ENCODE results near the gene CD22. TPM values are rescaled to one million over a fixed set of nuclear protein-coding genes. Genes with fewer than 3 reads are reported as not detected.

The CD22 gene
- total RNA-seq, 2 experiments from 2014 or later, result 0.21 TPM; not detected in 1

- H3K27ac Mint-ChIP-seq, result no peak overlapping the region
- H3K4me1 Mint-ChIP-seq, result peaks cover 18% of the 10 kb centered on the region
- H3K9me3 Mint-ChIP-seq, result no peaks in the 10 kb centered on the region
- ChIA-PET POLR2A (no interaction called here), CTCF (no interaction called here)
- no peak overlapping the region for H3K4me3 Mint-ChIP-seq
- peaks cover 3% of the 10 kb centered on the region for H3K27me3 Mint-ChIP-seq
- DNase-seq, result no peak
- H3K36me3 Mint-ChIP-seq (ENCODE audit: low read depth), result no peaks in the 10 kb centered on the region
Observed at GRCh38 chr19:35342430-35342829, 13.4 kb downstream of the CD22 start.

DNA sequence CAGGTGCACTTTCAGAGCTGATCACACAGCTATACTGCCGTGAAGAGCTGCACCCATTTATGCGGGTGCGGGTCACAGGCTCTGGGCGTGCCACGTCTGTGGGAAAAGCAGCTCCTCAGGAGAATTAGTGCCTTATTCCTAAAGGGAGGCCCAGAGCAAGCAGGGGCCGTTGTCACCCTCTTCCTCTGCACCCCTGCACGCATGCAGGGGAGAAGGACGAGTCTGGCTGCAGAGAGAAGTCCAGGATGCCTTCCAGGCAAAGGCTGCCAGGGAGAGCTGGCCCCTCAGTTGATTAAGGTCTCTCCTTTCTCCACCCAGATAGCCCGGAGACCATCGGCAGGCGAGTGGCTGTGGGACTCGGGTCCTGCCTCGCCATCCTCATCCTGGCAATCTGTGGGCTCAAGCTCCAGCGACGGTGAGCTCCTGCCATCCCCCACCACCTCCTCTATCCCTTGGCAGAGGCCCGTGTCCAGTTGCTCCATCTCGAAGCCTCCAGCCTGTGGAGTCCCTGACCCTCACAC is 15.6 kb downstream of the CD22 start:
- Mint-ChIP-seq H3K27me3 (peaks cover 3% of the 10 kb centered on the region), H3K4me3 (no peak overlapping the region), H3K36me3 (ENCODE audit: low read depth) (no peaks in the 10 kb centered on the region), H3K27ac (no peak overlapping the region), H3K4me1 (peaks cover 35% of the 10 kb centered on the region), H3K9me3 (no peaks in the 10 kb centered on the region)
- ChIA-PET POLR2A (no interaction called here), CTCF (no interaction called here)
- no peak for DNase-seq

DNA sequence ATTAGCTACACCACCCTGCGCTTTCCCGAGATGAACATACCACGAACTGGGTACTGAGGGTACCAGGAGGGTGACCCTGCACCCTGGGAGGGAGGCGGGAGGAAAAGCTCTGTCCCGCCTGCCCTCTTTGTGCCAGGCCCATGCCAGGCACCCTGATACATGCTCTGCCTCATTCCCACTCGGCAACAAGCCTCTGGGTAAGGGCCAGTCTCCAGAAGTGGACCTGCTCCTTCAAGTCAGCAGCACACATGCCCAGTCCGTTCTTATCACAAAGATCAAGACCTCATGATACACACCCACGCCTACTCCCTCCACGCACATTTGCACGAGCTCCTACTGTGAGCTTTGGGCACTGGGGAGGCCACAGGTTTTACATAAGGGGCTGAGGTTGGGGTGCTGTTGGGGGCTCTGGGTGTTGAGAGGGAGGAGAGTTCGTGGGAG is 16.7 kb downstream of the CD22 start:
- H3K4me1 Mint-ChIP-seq, result peaks cover 37% of the 10 kb centered on the region
- peaks cover 3% of the 10 kb centered on the region for H3K27me3 Mint-ChIP-seq
- H3K4me3 Mint-ChIP-seq, result no peak overlapping the region
- ChIA-PET POLR2A (no interaction called here), CTCF (interaction anchor here (1.0 kb wide), 1 partner anchor 117 kb away, joined by 3 read pairs; no protein-coding TSS in a partner anchor)
- H3K36me3 Mint-ChIP-seq (ENCODE audit: low read depth), result no peaks in the 10 kb centered on the region
- no peak for DNase-seq
- no peaks in the 10 kb centered on the region for H3K9me3 Mint-ChIP-seq
- H3K27ac Mint-ChIP-seq, result no peak overlapping the region

- no peaks in the 10 kb centered on the region for H3K9me3 Mint-ChIP-seq
- peak overlapping the region; percentile 40 for H3K4me3 Mint-ChIP-seq
- peak overlapping the region; percentile 27 for H3K27ac Mint-ChIP-seq
- H3K4me1 Mint-ChIP-seq, result peaks cover 37% of the 10 kb centered on the region
- POLR2A ChIA-PET, result no interaction called here
- peak; percentile 69 for DNase-seq
- H3K27me3 Mint-ChIP-seq, result peaks cover 3% of the 10 kb centered on the region
- H3K36me3 Mint-ChIP-seq (ENCODE audit: low read depth), result no peaks in the 10 kb centered on the region
- CTCF ChIA-PET, result interaction anchor here (1.0 to 1.3 kb wide), 5 partner anchors 13 to 248 kb away, joined by 3 read pairs; no protein-coding TSS in a partner anchor
Observed at GRCh38 chr19:35346193-35347052, 17.4 kb downstream of the CD22 start.

DNA sequence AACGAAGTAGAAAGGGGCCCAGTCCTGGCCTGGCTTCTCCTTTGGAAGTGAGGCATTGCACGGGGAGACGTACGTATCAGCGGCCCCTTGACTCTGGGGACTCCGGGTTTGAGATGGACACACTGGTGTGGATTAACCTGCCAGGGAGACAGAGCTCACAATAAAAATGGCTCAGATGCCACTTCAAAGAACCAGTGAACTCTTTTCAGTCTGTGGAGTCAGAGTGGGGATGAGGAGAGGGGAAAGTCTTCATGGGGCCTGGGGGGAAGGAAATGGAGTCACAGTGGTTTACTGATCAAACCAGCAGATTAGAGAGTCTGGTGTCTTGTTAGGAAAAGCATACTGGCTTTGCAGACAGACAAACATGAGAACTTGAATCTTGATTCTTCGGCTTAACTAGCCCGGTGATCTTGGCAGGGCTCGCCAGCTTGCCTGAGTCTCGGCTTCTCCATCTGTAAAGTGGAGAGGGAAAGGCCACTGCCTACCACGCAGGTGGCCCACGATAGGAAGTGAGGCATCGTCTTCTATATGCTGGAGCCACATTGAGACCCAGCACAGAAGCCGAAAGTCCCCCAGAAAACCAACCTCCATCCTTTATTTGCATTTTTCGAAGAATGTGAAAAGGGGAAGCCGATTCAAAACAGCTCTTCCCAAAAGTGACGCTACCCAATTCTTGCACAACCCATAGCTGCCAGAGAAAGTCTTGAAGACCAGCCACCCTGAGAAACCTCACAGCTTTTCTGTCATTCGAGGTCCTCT is 18.4 kb downstream of the CD22 start, which contains the start of gene FFAR1:
Gene FFAR1 (plus strand): TSS at position 732 of the 759 bp plus-strand sequence. CDS start 3,650 bp downstream, outside the sequence.
- ChIA-PET CTCF (interaction anchor here (1.0 to 1.6 kb wide), 6 partner anchors 14 to 249 kb away, joined by 3 to 4 read pairs (median 3); no protein-coding TSS in a partner anchor), POLR2A (no interaction called here)
- peaks cover 37% of the 10 kb centered on the region for H3K4me1 Mint-ChIP-seq
- H3K9me3 Mint-ChIP-seq, result no peaks in the 10 kb centered on the region
- peak within 1 kb of the TSS; percentile 51 for H3K27ac Mint-ChIP-seq
- peak within 1 kb of the TSS; percentile 40 for H3K4me3 Mint-ChIP-seq
- DNase-seq, result peak; percentile 51
- H3K36me3 Mint-ChIP-seq (ENCODE audit: low read depth), result no peaks in the 10 kb centered on the region
- peaks cover 3% of the 10 kb centered on the region for H3K27me3 Mint-ChIP-seq

- H3K4me1 Mint-ChIP-seq, result peaks cover 41% of the 10 kb centered on the region
- H3K27ac Mint-ChIP-seq, result peak overlapping the region; percentile 33
- H3K27me3 Mint-ChIP-seq, result peaks cover 3% of the 10 kb centered on the region
- H3K36me3 Mint-ChIP-seq (ENCODE audit: low read depth), result no peaks in the 10 kb centered on the region
- H3K9me3 Mint-ChIP-seq, result no peaks in the 10 kb centered on the region
- H3K4me3 Mint-ChIP-seq, result peak overlapping the region; percentile 40
- no peak for DNase-seq
- ChIA-PET POLR2A (no interaction called here), CTCF (interaction anchor here (0.9 to 1.6 kb wide), 4 partner anchors 34 to 147 kb away, joined by 3 to 4 read pairs (median 3); no protein-coding TSS in a partner anchor)
Observed at GRCh38 chr19:35347930-35348298, 18.9 kb downstream of the CD22 start.

- H3K4me1 Mint-ChIP-seq, result peaks cover 42% of the 10 kb centered on the region
- no peaks in the 10 kb centered on the region for H3K36me3 Mint-ChIP-seq (ENCODE audit: low read depth)
- DNase-seq, result no peak
Observed at GRCh38 chr19:35348911-35349611, 20.1 kb downstream of the CD22 start.

GRCh38 chr19:35349614-35350521 is 20.9 kb downstream of the CD22 start:
- Mint-ChIP-seq H3K27me3 (no peaks in the 10 kb centered on the region), H3K27ac (no peak overlapping the region), H3K36me3 (ENCODE audit: low read depth) (no peaks in the 10 kb centered on the region), H3K4me1 (peaks cover 42% of the 10 kb centered on the region), H3K9me3 (no peaks in the 10 kb centered on the region), H3K4me3 (no peak overlapping the region)
- ChIA-PET POLR2A (no interaction called here), CTCF (interaction anchor here (0.5 to 1.2 kb wide), 2 partner anchors 118 to 139 kb away, joined by 3 to 4 read pairs; no protein-coding TSS in a partner anchor)
- no peak for DNase-seq

More at GRCh38 chr19:35348911-35349611, 20.1 kb downstream of the CD22 start:
- POLR2A ChIA-PET, result no interaction called here
- H3K4me3 Mint-ChIP-seq, result no peak overlapping the region
- no peaks in the 10 kb centered on the region for H3K9me3 Mint-ChIP-seq
- CTCF ChIA-PET, result interaction anchor here (0.5 to 1.6 kb wide), 4 partner anchors 35 to 138 kb away, joined by 3 to 4 read pairs (median 4); no protein-coding TSS in a partner anchor
- H3K27ac Mint-ChIP-seq, result no peak overlapping the region
- no peaks in the 10 kb centered on the region for H3K27me3 Mint-ChIP-seq

- Mint-ChIP-seq H3K9me3 (no peaks in the 10 kb centered on the region), H3K27me3 (no peaks in the 10 kb centered on the region), H3K4me1 (peaks cover 42% of the 10 kb centered on the region), H3K4me3 (no peak overlapping the region), H3K36me3 (ENCODE audit: low read depth) (no peaks in the 10 kb centered on the region), H3K27ac (no peak overlapping the region)
- no peak for DNase-seq
- POLR2A ChIA-PET, result no interaction called here
- CTCF ChIA-PET, result no interaction called here
Observed at GRCh38 chr19:35350591-35350990, 21.6 kb downstream of the CD22 start.

DNA sequence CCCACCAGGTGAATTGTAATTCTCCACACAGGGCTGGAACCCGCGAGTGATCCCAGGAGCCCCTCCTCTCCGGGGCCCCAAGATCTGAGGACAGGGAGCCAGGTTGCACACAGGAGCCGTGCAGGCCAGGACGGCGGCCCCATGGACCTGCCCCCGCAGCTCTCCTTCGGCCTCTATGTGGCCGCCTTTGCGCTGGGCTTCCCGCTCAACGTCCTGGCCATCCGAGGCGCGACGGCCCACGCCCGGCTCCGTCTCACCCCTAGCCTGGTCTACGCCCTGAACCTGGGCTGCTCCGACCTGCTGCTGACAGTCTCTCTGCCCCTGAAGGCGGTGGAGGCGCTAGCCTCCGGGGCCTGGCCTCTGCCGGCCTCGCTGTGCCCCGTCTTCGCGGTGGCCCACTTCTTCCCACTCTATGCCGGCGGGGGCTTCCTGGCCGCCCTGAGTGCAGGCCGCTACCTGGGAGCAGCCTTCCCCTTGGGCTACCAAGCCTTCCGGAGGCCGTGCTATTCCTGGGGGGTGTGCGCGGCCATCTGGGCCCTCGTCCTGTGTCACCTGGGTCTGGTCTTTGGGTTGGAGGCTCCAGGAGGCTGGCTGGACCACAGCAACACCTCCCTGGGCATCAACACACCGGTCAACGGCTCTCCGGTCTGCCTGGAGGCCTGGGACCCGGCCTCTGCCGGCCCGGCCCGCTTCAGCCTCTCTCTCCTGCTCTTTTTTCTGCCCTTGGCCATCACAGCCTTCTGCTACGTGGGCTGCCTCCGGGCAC is 22.6 kb downstream of the CD22 start:
- ChIA-PET POLR2A (no interaction called here), CTCF (interaction anchor here (0.6 to 0.8 kb wide), 2 partner anchors 73 to 978 kb away, joined by 3 read pairs; no protein-coding TSS in a partner anchor)
- Mint-ChIP-seq H3K36me3 (ENCODE audit: low read depth) (no peaks in the 10 kb centered on the region), H3K4me3 (no peak overlapping the region), H3K4me1 (peaks cover 32% of the 10 kb centered on the region), H3K27me3 (no peaks in the 10 kb centered on the region), H3K27ac (peak overlapping the region; percentile 46), H3K9me3 (no peaks in the 10 kb centered on the region)
- DNase-seq, result no peak

GRCh38 chr19:35352177-35352447 is 23.1 kb downstream of the CD22 start:
- POLR2A ChIA-PET, result no interaction called here
- CTCF ChIA-PET, result interaction anchor here (0.6 to 2.2 kb wide), 11 partner anchors 12 to 979 kb away, joined by 3 to 11 read pairs (median 3); no protein-coding TSS in a partner anchor
- Mint-ChIP-seq H3K9me3 (no peaks in the 10 kb centered on the region), H3K36me3 (ENCODE audit: low read depth) (no peaks in the 10 kb centered on the region), H3K4me3 (no peak overlapping the region), H3K27ac (no peak overlapping the region), H3K4me1 (peaks cover 27% of the 10 kb centered on the region), H3K27me3 (no peaks in the 10 kb centered on the region)
- DNase-seq, result no peak
